Activated CD8-positive, alpha-beta memory T cell treated with anti-CD3 and anti-CD28 coated beads, Interleukin-2, amount 50 U/mL, for 4 hours (primary cell): ENCODE results near the gene LPA.
"Not testable (repeated sequence)": the region's sequence is repeated elsewhere in the genome, so short reads cannot be mapped to it uniquely, and the experiment has no call there.

Experiments used
- DNase-seq: peaks from one replicate; pipeline ENCODE4 v3.0.0-alpha.2; 2020

Gene LPA

DNA sequence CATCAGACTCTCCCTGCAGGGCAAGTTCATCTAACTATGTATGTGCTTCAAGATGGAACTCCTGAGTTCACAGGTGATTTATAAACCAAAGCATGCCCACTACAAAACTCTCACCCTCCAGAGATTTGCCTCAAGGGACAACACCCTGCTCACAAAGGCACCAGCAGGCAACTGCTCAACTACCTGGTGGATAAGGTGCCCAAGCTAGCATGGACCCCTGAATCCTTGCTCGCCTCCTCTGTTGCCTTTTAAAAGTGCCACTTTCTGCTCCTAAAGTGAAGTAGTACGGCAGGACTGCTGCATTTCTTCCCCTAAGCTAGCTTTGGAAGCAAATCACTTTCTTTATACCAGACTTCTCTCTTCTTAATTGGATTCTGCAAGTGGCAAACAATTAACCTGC, 1.2 kb downstream of the LPA start:
- DNase-seq = no peak

DNA sequence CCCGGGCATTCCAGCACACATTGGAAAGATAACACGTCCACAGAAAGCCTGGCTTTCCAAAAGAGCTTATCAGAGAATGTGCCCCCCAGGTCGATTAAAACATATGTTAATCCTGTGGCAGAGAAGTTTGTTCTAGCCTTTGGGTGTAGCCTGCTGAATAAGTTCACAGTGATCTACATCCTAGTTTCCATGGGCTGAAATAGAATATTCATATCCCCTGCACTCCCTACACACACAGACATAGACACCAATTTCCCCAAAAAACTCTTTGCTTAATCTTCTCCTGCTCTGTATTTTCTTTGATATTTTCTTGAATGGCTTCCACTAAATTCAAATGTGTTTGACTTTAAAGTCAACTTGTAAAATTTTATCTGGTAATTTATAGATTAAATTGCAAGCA, 1.6 kb downstream of the LPA start:
- no peak for DNase-seq

DNA sequence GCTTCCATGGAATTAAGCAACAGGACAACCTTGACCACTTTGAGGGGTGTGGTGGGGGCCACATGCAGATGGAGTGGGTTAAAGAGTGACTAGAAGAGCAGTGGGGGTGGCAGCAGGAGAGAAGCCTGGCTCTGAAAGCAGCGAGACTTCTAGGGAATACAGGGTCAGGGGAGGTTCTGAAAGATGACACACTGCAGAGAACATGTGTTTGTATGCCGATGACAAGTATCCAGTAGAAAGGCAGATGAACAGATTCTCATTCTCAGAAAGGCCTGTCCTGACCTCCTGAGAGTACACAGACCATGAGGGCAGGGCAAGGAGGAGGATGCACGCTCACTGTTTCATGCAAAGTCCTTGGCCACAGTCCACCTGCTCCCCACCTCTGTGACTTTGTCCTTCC, 2.9 kb downstream of the LPA start:
- DNase-seq = no peak

DNA sequence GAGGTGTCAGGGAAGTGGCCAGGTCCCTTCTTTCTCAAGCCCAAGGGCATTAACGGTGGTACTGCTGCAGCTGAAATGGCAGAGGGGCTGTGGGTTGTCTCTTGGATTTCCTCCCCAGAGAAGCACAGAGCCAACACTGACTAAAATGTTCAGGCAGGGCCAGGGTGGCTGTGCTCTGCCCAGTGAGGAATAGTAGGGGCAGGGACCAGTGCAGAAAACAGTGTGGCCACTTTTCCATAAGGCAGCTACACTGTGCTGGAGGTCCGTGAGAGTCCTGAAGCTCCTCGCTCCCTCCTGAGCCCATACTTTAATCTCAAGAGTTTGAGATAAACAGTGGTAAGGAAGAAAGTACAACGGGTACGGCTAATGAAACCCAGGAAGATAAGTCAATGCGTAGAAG, 4.5 kb downstream of the LPA start:
- DNase-seq = no peak

DNA sequence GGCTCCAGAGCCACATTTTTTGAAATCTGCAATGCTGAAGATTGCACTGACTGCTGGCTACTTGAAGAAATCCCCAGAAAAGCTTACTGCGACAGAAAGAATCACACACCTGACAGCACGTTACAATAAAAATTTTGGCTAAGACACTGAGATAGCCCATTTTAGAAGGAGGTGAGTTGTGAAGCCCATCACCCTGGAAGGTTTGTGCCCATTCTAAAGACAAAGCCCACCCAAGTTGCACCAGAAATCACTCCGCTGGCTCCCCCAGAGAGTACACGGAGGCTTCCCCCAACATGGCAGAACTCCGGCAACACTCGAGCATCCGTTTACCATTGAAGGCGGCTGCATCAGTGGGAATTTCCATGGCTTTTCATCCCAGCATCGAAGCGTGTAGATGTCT, 29.4 kb downstream of the LPA start:
- no peak for DNase-seq

DNA sequence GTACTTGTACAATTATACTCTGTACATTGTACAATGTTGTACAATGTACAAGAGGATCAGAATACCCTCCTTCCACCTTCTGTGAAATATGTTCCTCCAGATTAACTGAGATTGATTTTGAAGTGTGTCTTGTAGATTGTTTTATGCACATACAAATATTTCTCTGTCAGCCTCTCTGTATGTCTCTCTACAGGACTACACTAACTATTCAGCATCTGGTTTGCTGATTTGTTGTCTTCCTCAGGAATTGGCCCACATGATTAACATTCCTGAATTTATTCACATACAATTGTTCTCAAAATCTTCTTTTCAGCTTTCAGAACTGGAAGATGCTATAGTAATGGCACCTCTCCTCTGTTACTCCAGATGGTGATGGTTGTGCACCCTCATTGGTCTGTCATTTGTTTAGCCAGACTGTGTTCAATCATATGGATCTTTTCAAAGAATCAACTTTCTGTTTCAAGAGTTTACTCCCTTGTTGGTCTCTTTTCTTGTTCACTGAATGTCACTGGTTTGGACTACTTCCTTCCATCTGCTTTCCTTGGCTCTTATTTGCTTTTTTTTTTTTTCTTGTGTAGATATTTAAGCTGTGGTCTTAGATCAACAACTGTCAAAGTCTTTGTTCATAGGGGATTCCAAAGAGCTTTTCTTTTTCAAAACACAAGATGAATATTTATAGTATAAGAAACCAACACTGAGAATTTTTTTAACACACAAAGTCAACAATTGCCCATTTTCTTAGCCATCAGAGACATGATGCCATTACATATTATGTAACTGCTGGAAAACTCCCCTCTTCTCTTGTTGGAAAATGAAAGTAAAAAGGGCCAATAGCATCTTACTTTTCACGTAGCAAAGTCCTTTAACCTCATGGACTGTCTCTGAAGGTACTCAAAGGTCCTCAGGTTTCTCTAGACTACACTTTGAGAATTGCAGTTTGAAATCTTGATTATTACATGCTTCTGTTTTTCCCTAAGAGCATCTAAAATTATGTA, 67.9 kb downstream of the LPA start:
- no peak for DNase-seq

DNA sequence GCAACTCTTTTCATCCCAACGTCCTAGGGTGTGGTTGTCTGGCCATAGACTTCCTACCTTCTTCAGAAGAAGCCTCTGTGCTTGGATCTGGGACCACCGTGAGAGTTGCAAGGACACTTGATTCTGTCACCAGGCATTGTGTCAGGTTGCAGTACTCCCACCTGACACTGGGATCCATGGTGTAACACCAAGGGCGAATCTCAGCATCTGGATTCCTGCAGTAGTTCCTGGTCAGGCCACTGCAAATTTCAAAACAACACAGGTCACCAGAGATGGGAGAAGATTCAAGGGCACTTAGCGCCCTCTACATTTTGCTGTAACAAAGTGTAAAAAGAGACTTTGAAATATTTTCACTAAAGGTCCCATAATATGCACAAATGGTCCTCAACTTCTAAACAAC, 68.8 kb downstream of the LPA start:
- not testable (repeated sequence) for DNase-seq

DNA sequence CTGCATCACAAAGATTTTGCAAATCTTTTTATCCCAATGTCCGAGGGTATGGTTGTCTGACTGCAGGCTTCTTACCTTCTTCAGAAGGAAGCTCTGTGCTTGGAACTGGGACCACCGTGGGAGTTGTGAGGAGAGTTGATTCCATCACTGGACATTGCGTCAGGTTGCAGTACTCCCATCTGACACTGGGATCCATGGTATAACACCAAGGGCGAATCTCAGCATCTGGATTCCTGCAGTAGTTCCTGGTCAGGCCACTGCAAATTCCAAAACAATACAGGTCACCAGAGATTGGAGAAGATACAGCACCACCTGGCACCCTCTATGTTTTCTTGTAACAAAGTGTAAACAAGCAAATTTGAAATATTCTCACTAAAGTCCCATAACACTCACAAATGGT, 77.7 kb downstream of the LPA start:
- DNase-seq = no peak

DNA sequence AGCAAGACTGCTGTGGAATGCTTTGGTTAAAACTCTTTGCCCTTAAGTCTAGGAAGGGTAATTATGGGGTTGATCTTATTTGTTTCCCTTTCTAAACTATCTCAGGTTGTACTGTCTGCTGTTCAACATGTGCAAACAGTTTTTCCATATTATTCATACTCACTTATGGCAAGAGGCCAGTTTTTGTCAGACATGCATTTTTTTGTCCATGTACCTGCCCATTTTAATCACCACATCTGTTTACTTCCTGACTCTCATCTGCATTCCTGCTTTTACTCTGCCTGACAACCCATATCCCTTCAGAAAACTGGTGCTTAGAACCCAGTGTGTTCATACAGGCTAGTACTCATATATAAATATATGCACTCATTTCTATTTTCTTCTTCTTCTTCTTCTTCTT, 80.3 kb downstream of the LPA start:
- no peak for DNase-seq

DNA sequence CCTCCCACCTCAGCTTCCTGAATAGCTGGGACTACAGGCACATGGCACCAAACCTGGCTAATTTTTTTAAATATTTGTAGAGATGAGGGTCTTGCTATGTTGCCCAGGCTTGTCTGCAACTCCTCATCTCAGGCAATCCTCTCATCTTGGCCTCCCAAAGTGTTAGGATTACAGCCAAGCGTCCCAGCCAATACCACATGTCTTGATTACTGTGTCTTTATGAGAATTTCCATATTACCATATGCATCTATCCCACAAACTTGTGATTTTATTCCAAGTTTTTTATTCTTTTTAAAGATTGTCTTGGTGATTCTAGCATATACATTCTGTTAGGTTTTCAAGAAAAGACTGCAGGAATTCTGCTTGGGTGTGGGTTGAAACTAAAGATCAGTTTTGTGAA, 82.7 kb downstream of the LPA start:
- DNase-seq = no peak

DNA sequence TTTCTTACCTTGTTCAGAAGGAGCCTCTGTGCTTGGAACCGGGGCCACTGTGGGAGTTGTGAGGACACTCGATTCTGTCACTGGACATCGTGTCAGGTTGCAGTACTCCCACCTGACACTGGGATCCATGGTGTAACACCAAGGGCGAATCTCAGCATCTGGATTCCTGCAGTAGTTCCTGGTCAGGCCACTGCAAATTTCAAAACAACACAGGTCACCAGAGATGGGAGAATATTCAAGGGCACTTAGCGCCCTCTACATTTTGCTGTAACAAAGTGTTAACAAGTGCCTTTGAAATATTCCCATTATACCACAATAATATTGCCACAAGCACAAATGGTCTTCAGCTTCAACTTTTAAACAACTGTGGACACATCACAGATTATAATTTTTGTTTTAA, 85.6 kb downstream of the LPA start:
- DNase-seq = not testable (repeated sequence)

DNA sequence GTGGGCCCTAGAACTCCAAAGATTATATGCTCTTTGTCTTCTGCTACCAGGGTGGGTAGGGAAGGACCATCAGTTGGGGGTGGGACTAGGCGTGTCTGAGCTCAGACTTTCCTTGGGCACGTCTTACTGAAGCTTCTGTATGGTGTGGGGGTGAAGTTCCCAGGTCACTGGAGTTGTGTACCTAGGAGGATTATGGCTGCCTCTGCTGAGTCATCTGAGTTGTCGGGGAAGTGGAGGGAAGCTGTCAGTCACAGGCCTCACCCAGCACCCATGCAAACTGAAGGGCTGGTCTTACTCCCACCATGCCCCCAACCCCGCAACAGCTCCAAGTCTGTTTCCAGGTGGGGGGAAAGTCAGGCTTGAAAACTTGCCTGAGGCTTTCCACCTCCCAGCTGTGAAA, 90.1 kb downstream of the LPA start:
- DNase-seq = no peak

DNA sequence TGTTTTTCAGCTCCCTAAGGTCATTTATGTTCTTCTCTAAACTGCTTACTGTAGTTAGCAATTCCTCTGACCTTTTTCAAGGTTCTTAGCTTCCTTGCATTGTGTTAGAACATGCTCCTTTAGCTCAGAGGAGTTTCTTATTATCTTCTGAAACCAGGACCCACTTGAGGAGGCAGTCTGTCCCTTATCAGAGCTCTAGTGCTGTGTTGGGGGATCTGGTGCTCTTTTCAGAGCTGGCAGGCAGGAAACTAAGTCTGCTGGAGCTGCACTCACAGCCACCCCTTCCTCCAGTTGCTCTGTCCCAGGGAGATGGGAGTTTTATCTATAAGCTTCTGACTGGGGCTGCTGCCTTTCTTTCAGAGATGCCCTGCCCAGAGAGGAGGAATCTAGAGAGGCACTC, 92.9 kb downstream of the LPA start:
- not testable (repeated sequence) for DNase-seq

DNA sequence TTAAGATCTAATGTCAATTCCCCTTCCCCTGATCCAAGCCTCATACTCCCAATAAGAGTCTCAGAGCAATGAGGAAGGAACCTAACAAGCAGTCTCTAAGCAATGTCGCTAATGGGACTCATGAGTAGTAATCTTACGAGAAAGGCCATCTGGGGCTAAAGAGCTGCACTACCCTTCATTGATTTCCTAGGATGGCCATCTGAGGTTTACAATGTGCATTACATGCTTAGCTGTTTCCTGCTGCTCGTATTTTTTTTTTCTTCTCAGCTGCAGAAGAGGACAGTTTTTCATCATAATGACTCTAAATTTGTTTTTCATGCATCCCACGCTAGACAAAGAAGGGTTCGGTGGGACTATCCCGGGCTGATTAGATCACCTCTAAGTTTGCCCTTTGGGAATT, 119.3 kb downstream of the LPA start:
- DNase-seq = no peak

DNA sequence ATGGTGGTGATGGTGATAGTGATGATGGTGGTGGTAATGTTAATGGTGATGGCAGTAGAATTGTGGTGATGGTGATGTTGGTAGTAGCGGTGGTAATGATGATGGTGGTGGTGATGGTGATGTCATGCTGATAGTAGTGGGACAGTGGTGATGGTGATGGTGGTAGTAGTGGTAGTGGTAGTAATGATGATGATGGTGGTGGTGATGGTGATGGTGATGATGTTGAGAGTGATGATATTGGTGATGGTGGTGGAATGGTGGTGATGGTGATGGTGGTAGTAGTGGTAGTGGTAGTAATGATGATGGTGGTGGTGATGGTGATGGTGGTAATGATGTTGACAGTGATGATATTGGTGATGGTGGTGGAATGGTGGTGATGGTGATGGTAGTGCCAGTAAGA, 128.8 kb downstream of the LPA start:
- no peak for DNase-seq

DNA sequence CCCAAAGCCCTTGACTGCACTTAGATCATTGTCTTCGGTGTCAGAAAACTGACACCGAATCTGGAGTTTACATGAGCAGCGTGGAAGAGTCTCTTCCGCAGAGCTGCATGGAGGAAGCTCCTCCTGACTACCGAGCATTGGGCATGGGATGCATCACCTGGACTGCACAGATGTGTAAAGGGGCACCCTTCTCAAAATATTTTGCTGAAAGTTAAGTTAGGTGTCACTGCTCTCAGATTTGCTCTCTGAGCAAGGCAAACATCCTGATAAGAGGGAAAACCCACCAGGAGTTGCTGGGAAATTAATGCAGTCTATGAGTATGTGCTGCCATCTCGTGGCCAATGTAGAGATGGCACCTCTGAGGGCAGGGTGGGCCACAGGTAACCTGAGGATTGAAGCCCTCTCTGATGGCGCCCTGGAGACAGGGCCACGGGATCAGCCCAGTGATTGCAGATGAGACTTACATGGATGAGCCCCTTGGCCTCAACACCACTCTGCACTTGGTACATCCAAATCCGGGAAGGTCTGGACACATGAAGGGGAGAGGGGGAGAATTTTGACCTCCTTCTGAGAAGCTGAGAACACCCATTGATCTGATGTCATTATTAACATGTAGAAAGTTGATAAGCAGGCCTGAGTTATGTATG, 129.9 kb downstream of the LPA start:
- DNase-seq = peak; percentile 65

DNA sequence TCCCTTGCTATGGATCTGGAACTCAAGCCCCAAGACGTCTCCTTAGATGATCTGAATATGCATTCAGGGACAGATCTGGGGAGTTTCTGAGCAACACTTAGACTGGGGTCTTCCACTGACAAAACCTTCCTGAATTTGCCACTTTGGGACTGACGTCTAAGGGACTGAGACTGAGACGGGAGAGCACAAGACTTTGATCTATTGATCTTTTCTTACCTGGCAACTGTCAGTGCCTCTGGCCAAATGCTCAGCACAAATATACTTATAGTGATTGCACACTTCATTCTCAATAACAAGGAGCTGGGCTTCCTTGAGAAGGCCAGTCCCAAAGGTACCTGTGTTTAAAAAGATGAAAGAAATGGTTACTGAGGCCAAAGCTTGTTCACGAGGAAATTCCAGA, 131.8 kb downstream of the LPA start:
- DNase-seq = no peak

DNA sequence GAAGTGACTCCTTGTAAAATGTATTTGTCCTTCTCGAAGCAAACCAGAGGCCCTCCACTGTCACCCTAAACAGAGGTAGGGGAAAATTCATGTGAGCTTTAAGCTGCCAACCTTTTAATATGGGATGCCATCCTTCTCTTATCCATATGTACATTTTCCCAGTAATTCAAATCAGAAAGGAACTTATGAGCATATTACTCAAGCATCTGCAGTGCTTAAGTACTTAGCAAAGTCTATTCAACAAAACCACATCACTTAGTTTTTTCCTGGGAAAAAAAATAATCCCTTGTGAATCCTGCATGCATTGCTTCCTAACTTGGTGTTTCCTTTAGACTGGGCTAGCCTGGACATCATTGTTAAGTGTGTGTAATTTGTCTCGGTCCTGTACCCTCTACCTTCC, 132.2 kb downstream of the LPA start:
- DNase-seq = no peak

DNA sequence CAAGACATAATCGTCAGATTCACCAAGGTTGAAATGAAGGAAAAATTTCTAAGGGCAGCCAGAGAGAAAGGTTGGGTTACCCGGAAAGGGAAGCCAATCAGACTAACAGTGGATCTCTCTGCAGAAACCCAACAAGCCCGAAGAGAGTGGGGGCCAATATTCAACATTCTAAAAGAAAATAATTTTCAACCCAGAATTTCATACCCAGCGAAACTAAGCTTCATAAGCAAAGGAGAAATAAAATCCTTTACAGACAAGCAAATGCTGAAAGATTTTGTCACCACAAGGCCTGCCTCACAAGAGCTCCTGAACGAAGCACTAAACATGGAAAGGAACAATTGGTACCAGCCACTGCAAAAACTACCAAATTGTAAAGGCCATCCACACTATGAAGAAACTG, 134.6 kb downstream of the LPA start:
- not testable (repeated sequence) for DNase-seq

DNA sequence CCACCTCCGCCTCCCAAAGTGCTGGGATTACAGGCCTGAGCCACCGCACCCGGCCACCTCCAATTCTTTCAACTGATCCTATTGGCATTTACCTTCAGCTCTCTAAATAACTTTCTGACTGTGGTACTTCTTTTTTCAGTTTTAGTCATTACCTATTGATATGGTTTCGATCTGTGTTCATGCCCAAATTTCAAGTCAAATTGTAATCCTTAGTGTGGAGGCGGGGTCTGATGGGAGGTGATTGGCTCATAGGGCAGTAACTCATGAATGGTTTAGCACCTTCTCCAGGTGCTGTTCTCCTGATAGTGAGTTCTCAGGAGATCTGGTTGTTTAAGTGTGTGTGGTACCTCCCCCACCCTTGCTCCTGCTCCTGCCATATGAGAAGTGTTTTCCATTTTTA, 140.9 kb downstream of the LPA start:
- no peak for DNase-seq

DNA sequence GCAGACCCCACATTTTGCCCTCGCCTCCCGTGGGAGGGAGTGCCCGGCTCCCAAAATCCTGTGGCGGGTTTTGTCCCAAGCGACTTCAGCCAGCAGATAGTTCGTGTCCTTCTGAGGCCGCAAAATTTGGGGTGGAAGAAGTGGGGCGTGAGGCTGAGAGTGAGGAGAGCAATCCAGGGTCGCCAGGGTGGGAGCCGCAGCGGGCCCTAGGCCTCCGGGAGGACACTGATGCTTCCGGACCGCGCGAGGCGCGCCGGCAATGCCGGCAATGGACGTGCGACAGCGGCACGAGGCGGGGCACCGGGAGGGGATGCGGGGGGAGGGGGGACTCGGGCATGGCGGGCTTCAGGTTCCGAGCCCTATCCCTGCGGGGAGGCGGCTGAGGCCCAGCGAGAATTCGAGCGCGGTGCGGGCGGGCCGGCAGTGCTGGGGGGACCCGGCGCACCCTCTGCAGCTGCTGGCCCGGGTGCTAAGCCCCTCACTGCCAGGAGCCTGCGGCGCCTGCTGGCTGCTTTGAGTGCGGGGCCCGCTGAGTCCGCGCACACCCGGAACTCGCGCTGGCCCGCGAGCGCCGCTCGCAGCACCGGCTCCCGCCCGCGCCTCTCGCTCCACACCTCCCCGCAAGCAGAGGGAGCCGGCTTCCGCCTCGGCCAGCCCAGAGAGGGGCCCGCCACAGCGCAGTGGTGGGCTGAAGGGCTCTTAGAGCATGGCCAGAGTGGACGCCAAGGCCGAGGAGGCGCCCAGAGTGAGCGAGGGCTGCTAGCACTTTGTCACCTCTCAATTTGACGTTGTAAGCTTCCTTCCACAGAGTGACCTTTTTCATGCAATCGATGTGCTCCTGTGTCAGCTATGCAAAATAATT, 143.8 kb downstream of the LPA start:
- peak; percentile 80 for DNase-seq

DNA sequence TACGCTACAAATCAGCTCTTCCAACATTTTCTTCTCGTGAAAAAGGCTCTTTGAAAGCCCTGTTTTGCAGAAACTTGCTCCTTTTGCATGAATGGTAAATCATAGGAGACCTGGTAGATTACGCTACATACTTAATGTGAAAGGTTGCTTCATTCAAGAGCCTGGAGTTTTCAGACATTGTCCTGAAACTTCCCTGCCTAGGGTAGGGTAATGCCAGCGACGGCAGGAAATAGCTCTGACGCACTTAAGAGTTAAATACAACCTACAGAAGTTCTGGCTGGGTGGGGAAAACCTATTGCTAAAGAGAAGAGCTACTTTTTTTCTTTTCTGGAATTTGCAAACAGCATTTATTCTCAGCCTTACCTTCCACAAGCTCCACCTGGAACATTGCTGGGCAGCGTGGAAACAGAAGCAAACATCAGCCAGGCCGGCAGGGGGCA, 144.5 kb downstream of the LPA start:
- no peak for DNase-seq

DNA sequence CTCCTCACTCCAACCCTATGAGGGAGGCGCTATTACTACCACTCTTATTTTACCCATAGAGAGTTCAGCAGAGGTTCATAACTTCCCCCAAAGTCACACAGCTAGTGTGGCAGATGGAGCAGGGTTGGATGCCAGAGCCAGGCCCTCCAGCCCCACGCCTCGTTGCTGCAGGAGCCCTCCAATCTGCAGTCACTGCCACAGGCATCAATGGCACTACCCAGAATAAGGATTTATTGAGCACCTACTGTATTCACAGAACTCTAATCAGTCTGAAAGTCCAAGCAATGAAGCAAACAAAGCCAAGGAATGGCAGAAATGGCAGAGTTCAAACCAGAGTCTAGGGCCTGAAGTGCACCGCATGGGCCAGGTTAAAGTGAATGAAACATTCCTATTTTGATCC, 144.9 kb downstream of the LPA start:
- DNase-seq = no peak
